ENCODE measurements around the gene HSPA12B. TPM values are rescaled to one million over a fixed set of nuclear protein-coding genes. Genes with fewer than 3 reads are reported as not detected.

Gene HSPA12B
- total and polyA plus RNA-seq, 2 of the 4 experiments (the other 2 are of a cell fraction): not detected

GRCh38 chr20:3719046-3719445, 13.4 kb upstream of the HSPA12B start:
- Histone ChIP-seq H2AK5ac (ENCODE audit: low read depth, low read length) (no peak overlapping the region), H2BK120ac (ENCODE audit: low read depth, low read length) (no peak overlapping the region), H2AK9ac (replicated peaks; ENCODE audit: low read depth, low read length, poor library complexity) (no peak overlapping the region), H3K56ac (ENCODE audit: extremely low read depth, insufficient read depth, low read length) (no peak overlapping the region), H2BK20ac (ENCODE audit: low read depth, low read length) (no peak overlapping the region), H3K9me1 (ENCODE audit: insufficient read depth, low read length) (no peaks in the 10 kb centered on the region), H4K5ac (ENCODE audit: low read depth, low read length) (no peak overlapping the region), H3K79me1 (ENCODE audit: low read depth in 1 of 2, low read length in 2 of 2) (no peaks in the 10 kb centered on the region), H4K91ac (ENCODE audit: insufficient read depth, low read depth, low read length) (no peak overlapping the region), H2AFZ (replicated peaks; ENCODE audit: low read length, poor library complexity) (no peak overlapping the region), H4K8ac (ENCODE audit: low read depth in 2 of 2, low read length in 2 of 2) (no peak overlapping the region), H3K27me3 (ENCODE audit: control insufficient read depth, insufficient read depth, low read length) (peaks cover 14% of the 10 kb centered on the region), H3K4ac (ENCODE audit: low read depth, low read length) (no peak overlapping the region), H2BK5ac (ENCODE audit: low read depth, low read length, poor library complexity, severe bottlenecking) (no peak overlapping the region), H3K18ac (ENCODE audit: low read depth, low read length) (no peak overlapping the region), H3K27ac (ENCODE audit: insufficient read depth, low read length) (no peak overlapping the region), H3K9ac (ENCODE audit: low read depth, low read length) (no peak overlapping the region), H3K9me3 (ENCODE audit: control insufficient read depth, insufficient read depth, low read length) (no peaks in the 10 kb centered on the region), H3K4me2 (ENCODE audit: low read depth, low read length) (no peak overlapping the region), H3K14ac (replicated peaks; ENCODE audit: low read depth, low read length) (no peak overlapping the region), H3K4me3 (ENCODE audit: insufficient read depth, low read depth, low read length) (no peak overlapping the region), H4K20me1 (ENCODE audit: insufficient read depth, low read length) (no peaks in the 10 kb centered on the region), H3K4me1 (ENCODE audit: control insufficient read depth, insufficient read depth, low read length) (no peaks in the 10 kb centered on the region), H3K23ac (ENCODE audit: low read depth, low read length) (no peak overlapping the region), H2BK15ac (ENCODE audit: low read depth, low read length) (no peak overlapping the region), H3K36me3 (ENCODE audit: control insufficient read depth, insufficient read depth, low read length) (no peaks in the 10 kb centered on the region)
- dilution Hi-C loops (cut with HindIII; ENCODE audit: low sequenced_read_pairs, unreplicated experiment) (no loop called here), intact Hi-C loops (cut with micrococcal nuclease) (no loop called here), in situ Hi-C loops (cut with MboI; ENCODE audit: low sequenced_read_pairs) (no loop called here)
- no peak for DNase-seq
- 83% methylated on average over 1 of the region's 4 CpGs; no CpG with 5 or more reads in 1 of the 2 experiments for WGBS, 2 experiments (ENCODE audit: extremely low coverage in 2 of 2, insufficient read length in 1 of 2)
- POLR2A ChIA-PET (ENCODE audit: unreplicated experiment): no interaction called here
- CTCF ChIA-PET: no interaction called here
- no TSS peak for BruUV-seq (replicated peaks)
- TF ChIP-seq RFX5 (IDR thresholded peaks at IDR 0.05; ENCODE audit: low read depth, low read length) (no peak), RAD21 (IDR thresholded peaks at IDR 0.05; ENCODE audit: low read length) (no peak), CEBPB (IDR thresholded peaks at IDR 0.05; ENCODE audit: low read depth, low read length) (no peak), NFE2L2 (IDR thresholded peaks at IDR 0.05; ENCODE audit: low read depth, low read length) (no peak), CHD1 (IDR thresholded peaks at IDR 0.05; ENCODE audit: low read depth, low read length) (no peak), MAFK (IDR thresholded peaks at IDR 0.05; ENCODE audit: low read depth, low read length) (no peak), MXI1 (IDR thresholded peaks at IDR 0.05; ENCODE audit: borderline replicate concordance, low read depth, low read length) (no peak)
- no peak for ATAC-seq (ENCODE audit: low read depth)

Measured in IMR-90 (cell line).